Neural cell (in vitro differentiated cells): Measurements from ENCODE around the gene PARVA. TPM values are rescaled to one million over a fixed set of nuclear protein-coding genes. Genes with fewer than 3 reads are reported as not detected.

Experiments used
- H2AFZ ChIP-seq: fragments of 200-600, 300-800 bp; sonication (generic), shearing (Covaris generic); 2 replicates; pipeline ENCODE4 v1.6.0; 2014; ENCODE audit warnings: low read depth, mild to moderate bottlenecking, antibody characterized with exemption, low read length, moderate library complexity
- H3F3A ChIP-seq: fragments of 200-600 bp; shearing (Covaris generic); 2 replicates; pipeline ENCODE4 v1.6.1; 2016; ENCODE audit warnings: mild to moderate bottlenecking, moderate library complexity, mixed read lengths, antibody characterized with exemption, low read length; ENCODE audit not compliant: insufficient read depth, poor library complexity, severe bottlenecking
- H3K27ac ChIP-seq: fragments of 200-600, 300-800 bp; sonication (generic), shearing (Covaris generic); 2 replicates; pipeline ENCODE4 v1.5.1; 2014; ENCODE audit warnings: mild to moderate bottlenecking, low read length, moderate library complexity
- H3K27me3 ChIP-seq: fragments of 300-800, 200-600 bp; sonication (generic), shearing (Covaris generic); 2 replicates; pipeline ENCODE4 v1.6.0; 2014; ENCODE audit warnings: mild to moderate bottlenecking, low read depth, low read length, moderate library complexity; ENCODE audit not compliant: insufficient read depth
- H3K36me3 ChIP-seq: fragments of 300-800, 200-600 bp; sonication (generic), shearing (Covaris generic); 2 replicates; pipeline ENCODE4 v1.5.1; 2014; ENCODE audit warnings: mild to moderate bottlenecking, antibody characterized with exemption, low read length, moderate library complexity; ENCODE audit not compliant: insufficient read depth
- H3K4me2 ChIP-seq: fragments of 300-800, 200-600 bp; sonication (generic), shearing (Covaris generic); 2 replicates; pipeline ENCODE4 v1.6.0; 2014; ENCODE audit warnings: mild to moderate bottlenecking, low read length
- H3K4me3 ChIP-seq: fragments of 300-800, 200-600 bp; sonication (generic), shearing (Covaris generic); 2 replicates; pipeline ENCODE4 v1.5.1; 2014; ENCODE audit warnings: mild to moderate bottlenecking, low read length, moderate library complexity
- H3K79me2 ChIP-seq: fragments of 200-600 bp; shearing (Covaris generic); replicated peaks from 2 replicates; pipeline ENCODE4 v1.6.0; 2014; ENCODE audit warnings: mild to moderate bottlenecking, low read length, moderate library complexity; ENCODE audit not compliant: insufficient read depth
- H3K9ac ChIP-seq: fragments of 300-800, 200-600 bp; sonication (generic), shearing (Covaris generic); 2 replicates; pipeline ENCODE4 v1.6.1; 2016; ENCODE audit warnings: mild to moderate bottlenecking, low read length, mixed read lengths
- H3K9me2 ChIP-seq: fragments of 200-600 bp; shearing (Covaris generic); 2 replicates; pipeline ENCODE4 v1.6.1; 2016; ENCODE audit warnings: mild to moderate bottlenecking, low read length, mixed read lengths; ENCODE audit not compliant: insufficient read depth
- H3K9me3 ChIP-seq: fragments of 200-600, 300-800 bp; sonication (generic), shearing (Covaris generic); 2 replicates; pipeline ENCODE4 v1.6.1; 2016; ENCODE audit warnings: mild to moderate bottlenecking, mixed run types, low read length, moderate library complexity, mixed read lengths
- H4K20me1 ChIP-seq: fragments of 200-600 bp; shearing (Covaris generic); 2 replicates; pipeline ENCODE4 v1.6.1; 2016; ENCODE audit warnings: mild to moderate bottlenecking, mixed run types; ENCODE audit not compliant: insufficient read depth
- EP300 ChIP-seq: fragments of 450-650 bp; conservative IDR thresholded peaks from 2 replicates; pipeline ENCODE4 v1.6.1; 2014; ENCODE audit warnings: antibody characterized with exemption, mild to moderate bottlenecking, moderate library complexity; ENCODE audit not compliant: poor library complexity, severe bottlenecking
- EZH2 ChIP-seq: fragments of 200-600, 300-800 bp; shearing (Covaris generic), sonication (generic); IDR thresholded peaks from 2 replicates; pipeline ENCODE4 v1.6.1; 2014; ENCODE audit warnings: antibody characterized with exemption, low read length, borderline replicate concordance, mild to moderate bottlenecking; ENCODE audit not compliant: insufficient read depth, poor library complexity, severe bottlenecking
- MXI1 ChIP-seq: fragments of 450-650 bp; conservative IDR thresholded peaks from 2 replicates; pipeline ENCODE4 v1.6.1; 2014; ENCODE audit warnings: antibody characterized with exemption, mild to moderate bottlenecking; ENCODE audit not compliant: poor library complexity, severe bottlenecking
- POLR2AphosphoS5 ChIP-seq: IDR thresholded peaks from 2 replicates; pipeline ENCODE4 v1.6.1; 2012
- RAD21 ChIP-seq: fragments of 450-650 bp; conservative IDR thresholded peaks from 2 replicates; pipeline ENCODE4 v1.6.1; 2014; ENCODE audit warnings: antibody characterized with exemption, mild to moderate bottlenecking, moderate library complexity
- REST ChIP-seq: IDR thresholded peaks from 2 replicates; pipeline ENCODE4 v1.6.1; 2012; ENCODE audit warnings: borderline replicate concordance
- SMC3 ChIP-seq: fragments of 450-650 bp; conservative IDR thresholded peaks from 2 replicates; pipeline ENCODE4 v1.6.1; 2014; ENCODE audit warnings: antibody characterized with exemption, mild to moderate bottlenecking, moderate library complexity; ENCODE audit not compliant: poor library complexity
- TAF1 ChIP-seq: IDR thresholded peaks from 2 replicates; pipeline ENCODE4 v1.6.1; 2012; ENCODE audit warnings: low read depth
- polyA plus RNA-seq: library from polyadenylated mRNA; depleted of rRNA; stranded (reverse); fragments of >200 nt; gene quantifications from 2 replicates; pipeline ENCODE4 v1.2.3, GENCODE V29; 2014
- TF ChIP-seq, protein P1 (sequence below): fragments of 450-650 bp; IDR thresholded peaks from 2 replicates; pipeline ENCODE4 v1.5.1; 2014; ENCODE audit warnings: antibody characterized with exemption, mild to moderate bottlenecking, moderate library complexity; ENCODE audit not compliant: poor library complexity, severe bottlenecking

Gene PARVA
- polyA plus RNA-seq, 1 donor from 2014 or later, result 0.94 TPM

GRCh38 chr11:12552692-12553091, 175.3 kb downstream of the PARVA start:
- no peaks in the 10 kb centered on the region for H3K79me2 ChIP-seq
- no peak overlapping the region for H3K27ac ChIP-seq
- H3F3A ChIP-seq, result no peaks in the 10 kb centered on the region
- H3K9me2 ChIP-seq, result no peaks in the 10 kb centered on the region
- no peak overlapping the region for H3K9ac ChIP-seq
- no peaks in the 10 kb centered on the region for H3K36me3 ChIP-seq
- no peak overlapping the region for H2AFZ ChIP-seq
- no peaks in the 10 kb centered on the region for H3K9me3 ChIP-seq
- H4K20me1 ChIP-seq, result no peaks in the 10 kb centered on the region
- no peaks in the 10 kb centered on the region for H3K27me3 ChIP-seq
- H3K4me3 ChIP-seq, result no peak overlapping the region
- TF ChIP-seq RAD21 (no peak), POLR2AphosphoS5 (peak; percentile 73)
- no peak overlapping the region for H3K4me2 ChIP-seq

- H3K36me3 ChIP-seq, result no peaks in the 10 kb centered on the region
- no peak overlapping the region for H3K4me3 ChIP-seq
- H3K79me2 ChIP-seq, result no peaks in the 10 kb centered on the region
- no peaks in the 10 kb centered on the region for H3K27me3 ChIP-seq
- H2AFZ ChIP-seq, result no peak overlapping the region
- H3K9me3 ChIP-seq, result no peaks in the 10 kb centered on the region
- no peaks in the 10 kb centered on the region for H4K20me1 ChIP-seq
- no peaks in the 10 kb centered on the region for H3F3A ChIP-seq
- no peak overlapping the region for H3K4me2 ChIP-seq
- no peaks in the 10 kb centered on the region for H3K9me2 ChIP-seq
- TF ChIP-seq TAF1 (no peak), REST (no peak), EZH2 (no peak), POLR2AphosphoS5 (no peak), SMC3 (no peak), RAD21 (no peak), EP300 (no peak), MXI1 (no peak)
- TF ChIP-seq, protein P1, sequence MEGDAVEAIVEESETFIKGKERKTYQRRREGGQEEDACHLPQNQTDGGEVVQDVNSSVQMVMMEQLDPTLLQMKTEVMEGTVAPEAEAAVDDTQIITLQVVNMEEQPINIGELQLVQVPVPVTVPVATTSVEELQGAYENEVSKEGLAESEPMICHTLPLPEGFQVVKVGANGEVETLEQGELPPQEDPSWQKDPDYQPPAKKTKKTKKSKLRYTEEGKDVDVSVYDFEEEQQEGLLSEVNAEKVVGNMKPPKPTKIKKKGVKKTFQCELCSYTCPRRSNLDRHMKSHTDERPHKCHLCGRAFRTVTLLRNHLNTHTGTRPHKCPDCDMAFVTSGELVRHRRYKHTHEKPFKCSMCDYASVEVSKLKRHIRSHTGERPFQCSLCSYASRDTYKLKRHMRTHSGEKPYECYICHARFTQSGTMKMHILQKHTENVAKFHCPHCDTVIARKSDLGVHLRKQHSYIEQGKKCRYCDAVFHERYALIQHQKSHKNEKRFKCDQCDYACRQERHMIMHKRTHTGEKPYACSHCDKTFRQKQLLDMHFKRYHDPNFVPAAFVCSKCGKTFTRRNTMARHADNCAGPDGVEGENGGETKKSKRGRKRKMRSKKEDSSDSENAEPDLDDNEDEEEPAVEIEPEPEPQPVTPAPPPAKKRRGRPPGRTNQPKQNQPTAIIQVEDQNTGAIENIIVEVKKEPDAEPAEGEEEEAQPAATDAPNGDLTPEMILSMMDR, result no peak
- H3K27ac ChIP-seq, result no peak overlapping the region
- no peak overlapping the region for H3K9ac ChIP-seq
These were observed 176.8 kb downstream of the PARVA start for GRCh38 chr11:12554122-12554521.

DNA sequence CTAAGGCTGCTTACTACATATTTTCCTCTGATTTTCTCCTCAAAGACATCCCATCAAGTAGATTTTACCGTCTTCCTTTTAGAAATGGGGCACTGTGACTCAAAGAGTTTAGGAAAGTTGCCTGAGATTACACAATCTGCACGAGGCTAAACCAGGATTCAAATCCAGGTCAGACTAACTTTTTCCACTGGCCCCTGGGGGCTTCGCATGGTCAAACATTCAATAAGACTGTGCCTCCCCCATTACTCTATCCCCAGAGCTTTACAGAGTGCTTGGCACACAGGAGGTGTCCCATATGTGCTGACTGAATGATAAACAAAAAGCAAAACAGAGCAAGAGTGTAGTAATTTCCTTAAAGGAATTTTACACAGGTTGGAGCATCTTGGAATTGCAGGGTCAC, 178.8 kb downstream of the PARVA start:
- H3K9me3 ChIP-seq, result no peaks in the 10 kb centered on the region
- no peaks in the 10 kb centered on the region for H3K79me2 ChIP-seq
- H3K9ac ChIP-seq, result no peak overlapping the region
- no peaks in the 10 kb centered on the region for H3K36me3 ChIP-seq
- H3K9me2 ChIP-seq, result no peaks in the 10 kb centered on the region
- H3K27me3 ChIP-seq, result no peaks in the 10 kb centered on the region
- H3K4me3 ChIP-seq, result no peak overlapping the region
- no peak overlapping the region for H3K27ac ChIP-seq
- TF ChIP-seq MXI1 (no peak), EP300 (no peak), POLR2AphosphoS5 (no peak), RAD21 (no peak), TAF1 (no peak), SMC3 (no peak), REST (no peak), EZH2 (no peak)
- TF ChIP-seq, protein P1, result no peak
- no peak overlapping the region for H3K4me2 ChIP-seq
- no peaks in the 10 kb centered on the region for H3F3A ChIP-seq
- H2AFZ ChIP-seq, result no peak overlapping the region
- no peaks in the 10 kb centered on the region for H4K20me1 ChIP-seq
